Right lobe of liver (tissue), 4 donors: ENCODE measurements around the gene CLMP.

ENCODE experiments used
- CTCF ChIP-seq, 4 donors: fragments of 200-600 bp in 3 of 4; fragments of 450-650 bp in 1 of 4; IDR thresholded peaks; one replicate each; pipeline versions ENCODE4 v1.5.1 to v1.8.0; 2016 to 2022; ENCODE audit warnings: antibody characterized with exemption in 4 of 4, mild to moderate bottlenecking in 2 of 4
- POLR2A ChIP-seq: fragments of 450-650 bp; IDR thresholded peaks from one replicate; pipeline ENCODE4 v1.6.1; 2017; ENCODE audit warnings: antibody characterized with exemption, mild to moderate bottlenecking
- donor health status: DM: no; HTN: no; CAD: no.
- donor health status: DM: no; HTN: no; CAD: no.
- donor health status: DM: no; HTN: yes; CAD: no.

- TF ChIP-seq CTCF (IDR thresholded peaks at IDR 0.05) (no peak), POLR2A (no peak)
Measured at GRCh38 chr11:123231256-123231655, 36.2 kb upstream of the CLMP start.
